ENCODE results near the gene EML4. TPM values are rescaled to one million over a fixed set of nuclear protein-coding genes. Genes with fewer than 3 reads are reported as not detected.
"Not testable (repeated sequence)": the region's sequence is repeated elsewhere in the genome, so short reads cannot be mapped to it uniquely, and the experiment has no call there.

The EML4 gene
- total RNA-seq, 1 donor from 2014 or later = 33.7 TPM

DNA sequence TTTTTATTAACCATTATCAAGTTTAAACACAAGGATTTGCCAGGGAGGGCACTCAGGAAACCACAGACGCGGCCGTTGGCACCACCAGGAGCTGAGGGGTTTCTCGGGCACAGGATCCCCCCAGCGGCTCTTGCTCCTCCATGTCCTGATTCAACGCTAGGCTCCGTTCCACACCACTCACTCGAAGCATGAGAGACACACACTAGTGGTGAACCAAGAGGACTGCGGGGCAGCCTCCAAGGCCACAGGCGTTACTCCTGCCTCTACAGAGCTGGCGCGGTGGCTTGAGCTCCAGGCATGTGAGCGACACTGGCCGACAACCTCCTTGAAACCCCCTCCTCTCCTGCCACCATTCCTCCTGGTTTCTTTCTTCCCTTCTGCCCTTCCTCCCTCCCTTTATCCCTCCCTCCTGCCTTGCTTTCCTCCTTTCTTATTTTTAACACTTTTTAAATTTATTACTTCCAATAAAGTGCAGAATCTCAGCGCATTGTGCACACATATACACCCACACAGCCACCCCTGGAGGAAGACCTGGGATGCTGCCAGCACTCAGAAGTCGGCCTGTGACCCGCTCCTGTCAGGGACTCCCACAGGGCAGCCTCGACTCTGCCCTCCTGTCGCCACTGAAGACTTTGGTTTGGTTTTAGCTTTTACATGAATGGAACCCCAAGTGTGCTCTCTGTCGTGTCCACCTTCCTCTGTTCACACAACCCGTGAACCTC lies 170.2 kb downstream of the EML4 start:
- DNase-seq (ENCODE audit: low read depth) = no peak
- TF ChIP-seq, protein P1, sequence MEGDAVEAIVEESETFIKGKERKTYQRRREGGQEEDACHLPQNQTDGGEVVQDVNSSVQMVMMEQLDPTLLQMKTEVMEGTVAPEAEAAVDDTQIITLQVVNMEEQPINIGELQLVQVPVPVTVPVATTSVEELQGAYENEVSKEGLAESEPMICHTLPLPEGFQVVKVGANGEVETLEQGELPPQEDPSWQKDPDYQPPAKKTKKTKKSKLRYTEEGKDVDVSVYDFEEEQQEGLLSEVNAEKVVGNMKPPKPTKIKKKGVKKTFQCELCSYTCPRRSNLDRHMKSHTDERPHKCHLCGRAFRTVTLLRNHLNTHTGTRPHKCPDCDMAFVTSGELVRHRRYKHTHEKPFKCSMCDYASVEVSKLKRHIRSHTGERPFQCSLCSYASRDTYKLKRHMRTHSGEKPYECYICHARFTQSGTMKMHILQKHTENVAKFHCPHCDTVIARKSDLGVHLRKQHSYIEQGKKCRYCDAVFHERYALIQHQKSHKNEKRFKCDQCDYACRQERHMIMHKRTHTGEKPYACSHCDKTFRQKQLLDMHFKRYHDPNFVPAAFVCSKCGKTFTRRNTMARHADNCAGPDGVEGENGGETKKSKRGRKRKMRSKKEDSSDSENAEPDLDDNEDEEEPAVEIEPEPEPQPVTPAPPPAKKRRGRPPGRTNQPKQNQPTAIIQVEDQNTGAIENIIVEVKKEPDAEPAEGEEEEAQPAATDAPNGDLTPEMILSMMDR (conservative IDR thresholded peaks at IDR 0.05; ENCODE audit: low read depth, low read length) = peak; percentile 4
- no peak overlapping the region for H3K4me3 ChIP-seq (ENCODE audit: low read depth, low read length)

DNA sequence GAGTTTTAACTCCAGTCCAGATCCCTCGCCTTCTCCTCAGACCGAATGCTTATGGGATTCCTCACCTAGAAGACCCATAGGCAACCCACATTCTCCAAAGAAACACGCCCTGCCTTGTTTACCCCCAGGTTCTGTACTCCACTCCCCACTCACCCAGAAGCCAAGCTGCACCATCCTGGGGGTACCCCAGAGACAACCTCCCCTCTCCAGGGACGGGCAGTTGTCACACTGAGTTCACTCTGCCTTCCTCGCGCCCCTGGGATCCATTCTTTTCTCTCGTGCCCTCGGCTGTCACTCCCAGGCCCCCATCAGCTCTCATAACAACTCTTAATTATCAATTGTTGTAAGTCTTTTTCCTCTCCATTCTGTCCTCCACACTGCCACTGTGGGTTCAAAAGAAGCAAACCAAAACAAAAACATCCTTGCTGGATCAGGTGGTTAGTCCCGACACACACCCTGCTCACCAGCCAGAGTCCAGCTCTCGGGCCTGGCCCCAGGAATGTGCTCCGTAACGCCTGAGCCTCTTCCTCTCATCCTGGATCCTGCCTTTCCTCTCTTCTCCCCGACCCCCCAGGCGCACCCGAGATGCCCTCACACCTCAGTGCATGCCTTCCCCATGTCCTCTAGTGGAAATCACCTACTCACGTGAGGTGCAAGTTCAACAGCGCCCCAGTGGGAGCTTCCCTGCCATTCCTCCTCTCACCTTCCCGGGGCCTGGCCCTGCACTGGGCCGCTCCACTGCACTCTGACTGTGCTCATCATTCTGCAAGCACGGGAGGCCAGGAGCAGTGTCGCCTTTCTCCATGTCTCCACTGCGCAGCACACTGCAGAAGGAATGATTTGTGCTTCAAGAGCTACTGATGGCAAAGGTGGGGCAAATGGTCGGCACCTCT lies 171.1 kb downstream of the EML4 start:
- TF ChIP-seq, protein P1 (conservative IDR thresholded peaks at IDR 0.05; ENCODE audit: low read depth, low read length) = no peak
- DNase-seq (ENCODE audit: low read depth) = no peak
- no peak overlapping the region for H3K4me3 ChIP-seq (ENCODE audit: low read depth, low read length)

DNA sequence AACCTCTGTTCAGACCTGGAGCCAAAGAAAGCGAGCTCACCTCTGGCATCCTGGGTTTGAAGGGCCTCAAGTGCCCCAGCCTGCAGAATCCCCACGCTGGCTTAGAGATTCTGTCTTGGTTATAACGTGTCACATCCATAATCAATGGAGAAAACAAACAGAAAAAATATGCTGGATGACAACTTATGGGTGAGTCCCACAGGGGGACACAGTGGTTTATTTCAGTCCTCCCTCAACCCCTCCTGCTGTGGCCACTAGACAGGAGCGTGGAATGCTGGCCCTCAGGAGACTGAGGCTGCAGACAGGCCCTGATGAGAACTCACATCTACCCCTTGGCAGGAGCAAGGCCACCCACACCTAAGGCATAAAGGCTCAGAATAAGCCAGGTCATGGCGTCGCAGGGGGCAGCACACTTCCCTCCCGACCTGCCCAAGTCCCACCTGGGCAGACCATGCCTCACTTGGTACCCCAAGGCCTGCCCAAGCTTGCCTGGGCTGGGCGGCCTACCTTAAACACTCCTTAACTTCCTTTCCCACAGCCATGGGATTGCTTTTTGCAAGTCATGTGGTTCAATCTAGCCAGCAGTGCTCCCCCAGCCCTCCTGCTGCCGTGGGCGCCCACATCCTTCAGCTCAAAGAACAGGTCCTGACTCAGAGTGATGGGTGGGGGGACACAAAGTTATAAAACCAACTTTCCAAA lies 171.9 kb downstream of the EML4 start:
- TF ChIP-seq, protein P1 (conservative IDR thresholded peaks at IDR 0.05; ENCODE audit: low read depth, low read length) = no peak
- DNase-seq (ENCODE audit: low read depth) = no peak
- no peak overlapping the region for H3K4me3 ChIP-seq (ENCODE audit: low read depth, low read length)

DNA sequence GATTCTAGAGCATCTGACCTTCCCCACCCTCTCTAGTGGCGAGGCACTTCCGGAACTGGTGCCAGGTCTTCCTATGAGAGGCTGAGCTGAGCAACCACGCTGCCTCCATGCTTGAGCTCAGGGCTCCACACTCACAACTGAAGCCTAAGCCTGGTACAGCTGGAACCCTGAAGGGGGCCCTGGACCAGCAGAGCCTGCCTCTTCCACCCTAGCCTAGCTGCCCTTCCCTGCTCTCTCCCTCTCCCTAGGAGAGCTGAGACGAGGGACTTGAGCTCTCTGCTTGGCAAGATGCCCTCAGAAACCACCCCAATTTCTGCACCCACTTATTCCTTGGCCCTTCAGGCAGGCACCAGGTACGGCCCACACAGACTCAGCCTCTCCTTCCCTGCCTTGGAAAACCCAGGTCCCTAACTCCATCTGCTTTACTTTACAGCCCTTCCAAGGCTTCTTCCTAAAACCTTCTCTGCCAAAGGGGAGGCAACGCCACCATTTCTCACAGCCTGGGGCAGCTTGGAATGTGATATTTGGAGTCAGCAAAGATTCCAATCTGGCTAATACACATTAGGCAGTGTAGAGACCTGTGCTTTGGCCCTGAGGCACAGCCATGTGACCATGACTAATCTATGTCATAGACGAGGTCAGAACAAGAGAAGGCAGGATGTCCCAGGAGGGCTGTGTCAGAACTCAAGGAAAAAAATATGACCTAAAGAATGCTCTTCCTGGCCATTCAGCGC lies 173.1 kb downstream of the EML4 start:
- no peak overlapping the region for H3K4me3 ChIP-seq (ENCODE audit: low read depth, low read length)
- TF ChIP-seq, protein P1 (conservative IDR thresholded peaks at IDR 0.05; ENCODE audit: low read depth, low read length) = no peak
- DNase-seq (ENCODE audit: low read depth) = peak; percentile 79

DNA sequence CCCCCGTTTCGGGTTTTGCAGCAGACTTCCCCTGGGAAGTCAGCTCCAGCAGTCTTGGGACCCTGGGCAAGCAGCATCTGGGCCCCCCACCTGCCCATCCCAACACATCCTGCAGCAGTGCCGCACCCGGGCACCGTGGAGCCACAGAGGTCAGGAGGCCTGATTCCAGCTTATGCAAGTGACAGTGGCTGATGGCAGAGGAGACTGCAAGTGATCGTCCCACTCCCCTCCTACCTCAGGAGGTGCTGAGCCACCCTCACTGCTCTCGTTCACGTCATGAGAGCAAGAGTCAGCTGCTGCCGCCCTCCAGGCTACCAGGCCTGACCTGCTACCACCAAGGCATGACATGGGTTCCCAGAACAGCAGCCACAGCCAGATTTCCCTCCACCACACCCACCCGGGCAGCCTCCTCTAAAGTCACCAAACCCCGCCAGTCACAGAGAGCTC lies 173.7 kb downstream of the EML4 start:
- no peak for DNase-seq (ENCODE audit: low read depth)
- H3K4me3 ChIP-seq (ENCODE audit: low read depth, low read length) = no peak overlapping the region
- TF ChIP-seq, protein P1 (conservative IDR thresholded peaks at IDR 0.05; ENCODE audit: low read depth, low read length) = no peak

DNA sequence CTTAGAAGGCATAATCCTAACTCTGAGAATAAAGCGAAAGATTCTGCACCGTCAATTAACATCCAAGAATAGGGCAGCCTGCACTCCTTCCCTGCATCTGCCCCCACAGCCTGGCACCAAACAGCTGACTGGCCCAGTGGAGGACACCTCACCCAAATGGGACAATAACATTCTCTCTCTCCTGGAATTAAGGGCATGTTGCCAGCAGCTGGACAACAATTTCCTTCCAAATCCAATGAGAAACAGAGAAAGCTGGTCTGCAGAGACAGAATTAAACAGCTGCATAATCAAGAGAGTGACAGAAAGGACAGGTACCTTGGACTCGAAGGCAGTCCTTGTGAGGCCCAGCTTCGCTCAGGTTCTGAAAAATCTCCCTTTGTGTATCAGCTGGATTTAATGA lies 176.8 kb downstream of the EML4 start:
- H3K4me3 ChIP-seq (ENCODE audit: low read depth, low read length) = no peak overlapping the region
- no peak for DNase-seq (ENCODE audit: low read depth)
- TF ChIP-seq, protein P1 (conservative IDR thresholded peaks at IDR 0.05; ENCODE audit: low read depth, low read length) = no peak

DNA sequence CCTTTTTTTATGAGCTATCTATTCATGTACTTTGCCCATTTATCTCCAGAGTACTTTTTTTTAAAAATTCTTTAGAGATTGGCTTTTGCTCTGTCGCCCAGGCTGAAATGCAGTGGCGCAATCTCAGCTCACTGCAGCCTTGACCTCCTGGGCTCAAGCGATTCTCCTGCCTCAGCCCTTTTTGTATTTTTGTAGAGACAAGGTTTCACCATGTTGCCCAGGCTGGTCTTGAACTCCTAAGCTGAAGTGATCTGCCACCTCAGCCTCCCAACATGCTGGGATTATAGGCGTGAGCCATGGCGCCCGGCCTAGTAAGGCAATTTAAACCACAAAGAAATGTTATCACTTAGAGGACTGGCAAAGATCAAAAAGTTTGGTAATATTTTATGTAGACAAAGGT lies 177.7 kb downstream of the EML4 start:
- H3K4me3 ChIP-seq (ENCODE audit: low read depth, low read length); DNase-seq (ENCODE audit: low read depth): not testable (repeated sequence)

DNA sequence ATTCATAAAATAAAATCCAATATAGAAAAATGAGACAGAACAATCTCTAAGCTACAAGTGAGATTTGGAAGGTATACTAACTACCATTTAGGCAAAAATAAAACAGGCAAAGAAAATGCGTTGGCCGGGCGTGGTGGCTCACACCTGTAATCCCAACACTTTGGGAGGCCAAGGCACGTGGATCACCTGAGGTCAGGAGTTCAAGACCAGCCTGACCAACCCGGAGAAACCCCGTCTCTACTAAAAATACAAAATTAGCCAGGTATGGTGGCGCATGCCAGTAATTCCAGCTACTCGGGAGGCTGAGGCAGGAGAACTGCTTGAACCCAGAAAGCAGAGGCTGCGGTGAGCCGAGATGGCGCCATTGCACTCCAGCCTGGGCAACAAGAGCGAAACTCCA lies 178.4 kb downstream of the EML4 start:
- not testable (repeated sequence) for H3K4me3 ChIP-seq (ENCODE audit: low read depth, low read length); DNase-seq (ENCODE audit: low read depth)
